ENCODE data around the gene MS4A6E.

MS4A6E gene

DNA sequence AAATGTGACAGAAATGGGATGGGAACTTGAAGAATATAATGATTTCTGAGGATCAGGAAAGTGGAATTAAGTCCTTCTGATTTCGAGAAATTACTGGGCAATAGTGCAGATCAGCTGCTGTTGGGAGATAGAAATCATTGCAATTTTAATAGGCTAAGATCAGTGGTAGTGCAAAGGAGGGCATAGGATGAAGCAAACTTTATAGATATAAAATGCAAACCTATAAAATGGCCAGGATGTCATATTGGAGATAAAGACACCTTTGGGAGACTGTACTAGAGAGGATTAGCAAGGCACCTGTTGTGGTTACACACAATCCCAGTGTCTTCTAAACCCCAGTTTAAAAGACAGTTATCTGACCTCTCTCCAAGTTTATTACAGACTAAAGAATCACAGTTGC lies 44.8 kb downstream of the MS4A6E start:
- Histone ChIP-seq H3K9me3 (replicated peaks in 1 of 11) (peaks cover 26 to 78% (median 68%) of the 10 kb centered on the region in 11 experiments), H3K4me2 (peak overlapping the region in 6 of 11 experiments; percentile 0 to 82 (median 53); a peak in 8 of 22 replicates)
- no peak for TF ChIP-seq Cebpa-rat (IDR thresholded peaks at IDR 0.05)

DNA sequence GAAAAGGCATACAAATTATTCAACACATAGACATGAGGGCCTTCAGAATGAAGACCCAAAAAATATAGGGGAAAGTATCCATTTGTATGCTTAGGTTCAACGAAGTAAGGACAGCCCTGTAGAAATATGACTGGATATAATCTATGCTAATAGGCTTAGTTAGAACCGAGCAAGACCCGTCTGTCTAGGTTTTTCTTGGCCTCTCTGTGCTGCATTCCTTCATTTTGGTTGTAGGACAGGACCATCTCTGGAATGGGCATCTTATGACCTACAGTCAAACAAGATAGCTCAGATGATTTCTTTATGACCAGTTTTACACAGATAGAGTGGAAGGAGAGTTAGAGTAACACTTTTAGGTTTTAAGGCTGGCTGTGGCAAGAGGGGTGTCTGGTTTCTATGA lies 45.7 kb downstream of the MS4A6E start:
- Histone ChIP-seq H3K9me3 (replicated peaks in 1 of 11) (peaks cover 25 to 74% (median 62%) of the 10 kb centered on the region in 11 experiments), H3K4me2 (peak overlapping the region in 2 of 11 experiments; percentile 75 to 82; a peak in 5 of 22 replicates), H3K27ac (peak overlapping the region in 3 of 11 experiments; percentile 16 to 98 (median 41); a peak in 4 of 22 replicates), H3K9ac (no peak overlapping the region), H3K4me3 (no peak overlapping the region), H3K27me3 (no peaks in the 10 kb centered on the region), H4K20me1 (no peaks in the 10 kb centered on the region), H3K36me3 (peaks cover 0 to 3% (median 0%) of the 10 kb centered on the region in 11 experiments; a peak in 2 of 22 replicates), H3K4me1 (peaks cover 18 to 94% (median 28%) of the 10 kb centered on the region in 10 experiments)
- TF ChIP-seq Cebpa-rat (IDR thresholded peaks at IDR 0.05) = no peak

More for the DNA sequence above, 44.8 kb downstream of the MS4A6E start:
- Histone ChIP-seq H3K36me3 (peaks cover 0 to 3% (median 0%) of the 10 kb centered on the region in 11 experiments; a peak in 2 of 22 replicates), H3K4me1 (peaks cover 9 to 92% (median 19%) of the 10 kb centered on the region in 10 experiments), H3K9ac (peak overlapping the region in 3 of 11 experiments; percentile 31 to 72 (median 60); a peak in 4 of 22 replicates), H3K27ac (peak overlapping the region in 4 of 11 experiments; percentile 18 to 99 (median 89); a peak in 7 of 22 replicates), H4K20me1 (no peaks in the 10 kb centered on the region), H3K4me3 (no peak overlapping the region), H3K27me3 (no peaks in the 10 kb centered on the region)

DNA sequence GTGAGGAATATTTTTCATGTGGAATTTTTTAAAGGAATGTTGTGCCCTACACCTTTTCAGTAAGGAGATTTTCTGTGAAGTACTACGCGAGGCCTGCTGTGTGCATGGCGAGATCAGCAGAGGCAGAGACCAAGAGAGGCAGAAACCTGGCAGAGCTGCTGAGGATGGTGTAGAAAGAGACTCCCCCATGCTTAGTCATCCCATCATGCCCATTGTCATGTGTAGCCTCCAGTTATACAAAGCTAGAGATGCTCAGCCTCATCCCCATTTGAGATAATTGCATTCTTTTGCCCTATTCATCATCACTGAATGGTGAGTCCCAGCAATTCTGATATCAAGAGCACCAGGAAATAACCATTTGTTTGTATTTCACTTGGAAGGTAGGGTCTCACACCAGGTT lies 48.3 kb downstream of the MS4A6E start:
- H3K27me3 ChIP-seq = no peaks in the 10 kb centered on the region
- peak overlapping the region in 4 of 11 experiments; percentile 15 to 97 (median 80); a peak in 5 of 22 replicates for H3K4me2 ChIP-seq
- H3K9me3 ChIP-seq (replicated peaks in 1 of 11) = peaks cover 6 to 64% (median 51%) of the 10 kb centered on the region in 11 experiments; a peak in 21 of 22 replicates
- no peaks in the 10 kb centered on the region for H4K20me1 ChIP-seq
- H3K27ac ChIP-seq = peak overlapping the region in 9 of 11 experiments; percentile 6 to 99 (median 89); a peak in 15 of 22 replicates
- no peak overlapping the region for H3K4me3 ChIP-seq
- H3K9ac ChIP-seq = no peak overlapping the region; a peak in 1 of 22 replicates
- TF ChIP-seq Cebpa-rat (IDR thresholded peaks at IDR 0.05) = no peak
- peaks cover 39 to 73% (median 48%) of the 10 kb centered on the region in 10 experiments for H3K4me1 ChIP-seq
- peaks cover 0 to 18% (median 0%) of the 10 kb centered on the region in 11 experiments; a peak in 5 of 22 replicates for H3K36me3 ChIP-seq

DNA sequence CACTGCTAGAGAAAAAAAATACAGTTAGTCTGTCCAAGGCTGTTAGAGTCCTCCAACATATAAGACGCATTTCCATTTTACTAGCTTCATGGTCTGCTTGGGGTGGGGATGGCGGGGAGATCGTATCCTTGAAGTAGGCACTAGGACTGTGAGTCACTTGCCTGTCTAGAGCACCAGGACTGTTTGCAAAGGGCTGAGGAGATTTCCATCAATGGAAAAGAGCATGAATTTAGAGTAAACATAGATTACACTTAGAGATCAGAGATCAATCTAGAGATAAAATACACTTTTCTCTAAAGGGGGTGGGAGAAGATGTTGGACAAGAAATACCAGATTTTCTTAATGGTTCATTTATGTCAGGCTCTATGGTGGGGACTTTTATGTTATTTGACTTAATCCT lies 49.5 kb downstream of the MS4A6E start:
- Histone ChIP-seq H3K4me2 (peak overlapping the region; percentile 67 to 97 (median 82)), H3K4me1 (peaks cover 40 to 71% (median 47%) of the 10 kb centered on the region in 10 experiments), H3K9ac (peak overlapping the region in 6 of 11 experiments; percentile 70 to 98 (median 81); a peak in 10 of 22 replicates), H3K27ac (peak overlapping the region; percentile 88 to 99 (median 94)), H3K9me3 (replicated peaks in 1 of 11) (peaks cover 6 to 66% (median 62%) of the 10 kb centered on the region in 11 experiments; a peak in 21 of 22 replicates), H4K20me1 (no peaks in the 10 kb centered on the region), H3K27me3 (no peaks in the 10 kb centered on the region), H3K4me3 (0 out of 20 replicates have a peak overlapping the region, but pooled peaks of 2 of the 10 experiments have one; percentile 27 to 31), H3K36me3 (peaks cover 0 to 30% (median 0%) of the 10 kb centered on the region in 11 experiments; a peak in 6 of 22 replicates)
- no peak for TF ChIP-seq Cebpa-rat (IDR thresholded peaks at IDR 0.05)

DNA sequence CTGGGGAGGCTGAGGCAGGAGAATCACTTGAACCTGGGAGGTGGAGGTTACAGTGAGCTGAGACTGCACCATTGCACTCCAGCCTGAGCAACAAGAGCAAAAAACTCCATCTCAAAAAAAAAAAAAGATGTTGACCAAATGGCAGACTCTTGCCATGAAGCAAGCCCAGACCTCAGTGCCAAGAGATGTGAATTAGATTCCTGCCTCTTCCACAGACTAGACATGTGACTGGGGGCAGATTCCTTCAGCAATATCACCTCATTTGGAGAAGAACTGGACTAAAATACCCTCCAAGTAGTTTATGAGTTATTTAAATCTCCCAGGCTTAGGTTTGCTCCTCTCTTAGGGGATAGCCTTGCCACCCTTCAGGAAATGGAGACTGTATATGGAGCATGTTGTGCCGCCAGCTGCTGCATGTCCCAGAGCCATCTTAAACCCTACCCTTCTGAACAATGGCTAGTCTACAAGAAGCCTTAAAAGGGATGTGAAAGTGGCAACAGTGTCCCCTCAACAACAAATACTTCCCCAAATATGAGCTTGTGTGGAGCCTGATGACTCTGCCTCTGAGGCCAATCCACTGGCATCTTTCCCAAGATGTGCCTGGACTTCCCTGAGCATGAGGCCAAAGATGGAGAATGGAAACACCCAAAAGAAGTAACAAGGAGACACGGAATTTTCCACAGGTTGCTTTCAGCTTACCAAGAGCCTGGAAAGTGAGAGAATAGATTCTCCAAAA lies 50.5 kb downstream of the MS4A6E start:
- peak overlapping the region; percentile 67 to 97 (median 82) for H3K4me2 ChIP-seq
- H3K27me3 ChIP-seq = no peaks in the 10 kb centered on the region
- H4K20me1 ChIP-seq = peaks cover 0 to 2% (median 0%) of the 10 kb centered on the region in 11 experiments; a peak in 1 of 22 replicates
- TF ChIP-seq Cebpa-rat (IDR thresholded peaks at IDR 0.05) = peak in 4 of 11 experiments; percentile 9 to 41 (median 24); a peak in 2 of 22 replicates
- H3K4me1 ChIP-seq = peaks cover 40 to 69% (median 45%) of the 10 kb centered on the region in 10 experiments
- H3K9ac ChIP-seq = peak overlapping the region; percentile 68 to 98 (median 75)
- peaks cover 0 to 40% (median 0%) of the 10 kb centered on the region in 11 experiments; a peak in 6 of 22 replicates for H3K36me3 ChIP-seq
- peak overlapping the region; percentile 88 to 99 (median 94) for H3K27ac ChIP-seq
- H3K9me3 ChIP-seq (replicated peaks in 1 of 11) = peaks cover 6 to 68% (median 63%) of the 10 kb centered on the region in 11 experiments; a peak in 21 of 22 replicates
- peak overlapping the region in 5 of 10 experiments; percentile 1 to 75 (median 61); a peak in 7 of 20 replicates for H3K4me3 ChIP-seq

DNA sequence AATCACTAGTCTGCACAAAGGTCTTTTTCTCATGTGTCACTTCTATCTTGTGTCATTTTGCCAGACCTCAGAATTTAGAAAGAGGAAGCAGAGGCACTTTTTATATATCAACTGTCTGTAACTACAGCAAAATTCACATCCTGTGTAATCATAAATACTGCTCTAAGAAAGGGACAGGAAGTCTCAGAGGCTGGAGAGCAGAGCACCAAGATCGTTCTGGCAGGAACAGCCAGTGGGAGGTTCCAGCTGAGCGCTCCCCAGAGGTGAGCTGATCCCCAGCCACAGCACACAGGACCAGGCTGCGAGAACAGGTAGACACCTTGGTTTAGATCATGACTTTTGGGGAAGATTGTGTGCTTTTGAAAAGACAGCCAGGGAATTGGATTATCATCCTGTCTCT lies 51.3 kb downstream of the MS4A6E start, which contains the start of gene MS4A7:
TSS of gene MS4A7 (plus strand) at position 179 of the 400 bp plus-strand sequence. CDS start 4,610 bp downstream, outside the sequence.
- peaks cover 0 to 48% (median 0%) of the 10 kb centered on the region in 11 experiments; a peak in 6 of 22 replicates for H3K36me3 ChIP-seq
- peaks cover 0 to 8% (median 0%) of the 10 kb centered on the region in 11 experiments; a peak in 1 of 22 replicates for H4K20me1 ChIP-seq
- H3K4me1 ChIP-seq = peaks cover 40 to 69% (median 45%) of the 10 kb centered on the region in 10 experiments
- TF ChIP-seq Cebpa-rat (IDR thresholded peaks at IDR 0.05) = no peak
- no peaks in the 10 kb centered on the region for H3K27me3 ChIP-seq
- H3K27ac ChIP-seq = peak within 1 kb of the TSS; percentile 88 to 99 (median 94)
- peak within 1 kb of the TSS; percentile 24 to 75 (median 46); a peak in 14 of 20 replicates for H3K4me3 ChIP-seq
- peak within 1 kb of the TSS; percentile 68 to 98 (median 75) for H3K9ac ChIP-seq
- peaks cover 11 to 68% (median 62%) of the 10 kb centered on the region in 11 experiments; a peak in 21 of 22 replicates for H3K9me3 ChIP-seq (replicated peaks in 1 of 11)
- H3K4me2 ChIP-seq = peak within 1 kb of the TSS; percentile 79 to 97 (median 86)

DNA sequence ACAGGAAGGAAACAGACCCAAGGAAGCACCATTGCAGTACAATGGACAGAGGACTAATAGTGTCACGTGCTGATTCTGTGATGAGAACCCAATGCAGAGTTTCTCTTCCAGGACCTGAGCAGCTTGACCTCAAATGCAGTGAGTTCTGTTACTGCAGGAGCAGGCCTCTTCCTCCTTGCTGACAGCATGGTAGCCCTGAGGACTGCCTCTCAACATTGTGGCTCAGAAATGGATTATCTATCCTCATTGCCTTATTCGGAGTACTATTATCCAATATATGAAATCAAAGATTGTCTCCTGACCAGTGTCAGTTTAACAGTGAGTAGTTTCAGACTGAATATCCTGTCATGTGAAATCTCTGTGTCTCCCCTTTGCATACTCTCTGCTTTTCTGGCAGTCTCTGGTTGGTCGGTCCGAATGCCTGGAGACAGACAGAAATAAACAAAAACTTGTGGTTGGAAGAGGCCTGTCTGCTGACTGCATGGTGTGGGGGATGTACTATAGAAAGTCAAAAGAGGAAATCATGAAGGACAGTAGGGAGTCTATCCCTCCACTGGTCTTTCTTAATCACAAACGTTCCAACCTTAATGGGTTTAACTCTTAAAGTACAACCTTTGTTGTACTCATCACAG lies 62.3 kb downstream of the MS4A6E start:
- H3K4me3 ChIP-seq = peak overlapping the region in 1 of 10 experiments; percentile 17; a peak in 2 of 20 replicates
- H3K9ac ChIP-seq = peak overlapping the region in 4 of 11 experiments; percentile 31 to 82 (median 73); a peak in 7 of 22 replicates
- peak overlapping the region; percentile 3 to 97 (median 21); a peak in 19 of 22 replicates for H3K4me2 ChIP-seq
- H3K9me3 ChIP-seq (replicated peaks in 1 of 11) = peaks cover 0 to 84% (median 45%) of the 10 kb centered on the region in 11 experiments; a peak in 21 of 22 replicates
- peaks cover 0 to 43% (median 0%) of the 10 kb centered on the region in 11 experiments; a peak in 2 of 22 replicates for H4K20me1 ChIP-seq
- peak overlapping the region in 8 of 11 experiments; percentile 2 to 96 (median 48); a peak in 11 of 22 replicates for H3K27ac ChIP-seq
- no peak for TF ChIP-seq Cebpa-rat (IDR thresholded peaks at IDR 0.05)
- no peaks in the 10 kb centered on the region for H3K27me3 ChIP-seq
- peaks cover 6 to 100% (median 16%) of the 10 kb centered on the region in 10 experiments; a peak in 17 of 20 replicates for H3K4me1 ChIP-seq
- H3K36me3 ChIP-seq = peaks cover 0 to 100% (median 7%) of the 10 kb centered on the region in 11 experiments; a peak in 8 of 22 replicates

Data from BLaER1 treated with 17β-estradiol and CSF1 and Interleukin-3, amounts not matched to agents 10 nM and 100 nM (cell line).